ENCODE data around the gene ZNF728.
"Not testable (repeated sequence)": the region's sequence is repeated elsewhere in the genome, so short reads cannot be mapped to it uniquely, and the experiment has no call there.

The ZNF728 gene

DNA sequence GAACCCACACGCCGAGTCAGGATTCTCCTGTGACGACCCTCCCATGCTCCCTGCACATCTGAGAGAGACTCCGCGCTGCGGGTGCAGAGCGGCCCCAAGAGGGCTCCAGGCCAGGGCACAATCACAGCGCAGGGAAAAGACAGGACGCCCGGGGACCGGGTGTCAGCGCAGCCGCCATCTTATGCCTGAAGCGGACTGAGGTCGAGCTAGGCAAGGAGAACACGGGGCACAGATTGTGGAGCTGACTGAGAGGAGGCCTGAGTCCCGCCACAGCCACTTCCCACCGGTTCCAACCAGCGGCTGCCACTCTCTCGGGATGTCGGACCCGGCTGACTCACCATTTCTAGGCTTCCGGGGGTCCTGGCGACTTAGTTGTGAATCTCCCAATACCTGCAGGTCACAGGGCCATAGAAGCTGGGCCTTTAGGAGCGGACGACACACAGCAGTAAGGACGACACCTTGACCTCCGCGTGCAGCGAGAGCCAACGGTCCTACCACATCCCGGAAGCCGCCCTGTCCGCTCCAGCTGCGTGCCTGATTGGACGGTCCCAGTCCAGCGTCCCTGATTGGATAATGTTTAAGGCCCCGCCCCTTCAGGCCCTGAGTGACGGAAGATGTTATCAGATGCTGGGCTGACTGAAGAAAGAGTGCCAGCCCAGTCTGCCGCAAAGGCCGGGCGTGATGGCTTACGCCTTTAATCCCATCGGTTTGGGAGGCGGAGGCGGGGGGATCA, at the start of gene ZNF728:
ZNF728 (minus strand) TSS at position 487 of the 733 bp plus-strand sequence; CDS start at position 341, 146 bp downstream.
- no peak for DNase-seq (ENCODE audit: low read depth in 1 of 2, low spot score in 1 of 2)

DNA sequence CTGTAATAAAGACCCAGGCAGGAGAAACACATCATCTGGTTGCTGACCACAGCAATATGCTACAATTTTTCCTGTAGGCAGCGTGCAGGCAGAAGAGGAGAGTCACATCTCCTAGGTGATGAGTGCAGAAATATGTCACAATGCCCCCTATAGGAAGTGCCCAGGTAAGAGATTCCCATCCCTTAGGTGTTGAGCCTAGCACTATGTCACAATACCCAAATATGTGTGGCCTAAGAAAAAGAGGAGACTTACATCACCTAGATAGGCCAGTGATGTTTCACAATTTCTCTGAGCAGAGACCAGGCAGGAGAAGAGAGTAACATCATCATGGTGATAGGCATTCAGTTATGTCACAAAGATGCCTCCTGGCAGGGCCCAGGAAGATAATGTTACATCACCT, 49.4 kb upstream of the ZNF728 start:
- DNase-seq (ENCODE audit: low read depth in 1 of 2, low spot score in 1 of 2): no peak

DNA sequence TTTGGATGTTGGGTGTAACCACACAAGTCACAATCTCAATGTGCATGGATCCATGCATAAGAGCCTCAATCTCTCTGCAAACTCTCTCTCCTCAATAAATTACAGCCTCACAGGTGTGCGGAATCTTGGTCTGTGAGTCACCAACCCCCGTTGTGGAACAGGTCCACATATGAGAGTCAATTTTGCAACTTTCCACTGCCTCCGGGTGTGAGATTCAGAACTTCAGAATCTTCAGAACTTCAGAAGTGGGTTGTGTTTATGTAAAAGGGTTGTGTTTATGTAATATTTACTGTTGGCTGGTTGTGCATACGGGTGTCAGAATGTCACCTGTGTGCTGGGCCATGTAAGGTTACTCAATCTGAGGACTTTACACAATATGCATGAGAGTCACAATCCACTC, 46.3 kb upstream of the ZNF728 start:
- DNase-seq (ENCODE audit: low read depth in 1 of 2, low spot score in 1 of 2): no peak

DNA sequence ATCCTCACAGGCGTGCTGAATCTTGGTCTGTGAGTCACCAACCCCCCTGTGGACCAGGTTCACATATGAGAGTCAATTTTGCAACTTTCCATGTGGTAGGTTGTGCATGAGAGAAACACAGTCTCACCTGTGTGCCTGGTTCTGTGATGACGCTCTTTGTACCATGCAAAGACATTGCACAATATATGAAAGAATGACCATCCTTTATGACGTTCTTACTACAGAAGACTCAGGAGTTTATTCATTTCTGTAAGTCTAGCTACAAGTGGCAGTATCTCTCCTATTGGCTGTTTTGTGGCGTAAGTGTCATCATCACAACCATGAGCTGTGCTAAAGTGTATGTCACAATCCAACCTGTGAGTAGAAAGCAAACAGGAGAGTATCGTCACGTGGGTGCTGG, 43.8 kb upstream of the ZNF728 start:
- no peak for DNase-seq (ENCODE audit: low read depth in 1 of 2, low spot score in 1 of 2)

DNA sequence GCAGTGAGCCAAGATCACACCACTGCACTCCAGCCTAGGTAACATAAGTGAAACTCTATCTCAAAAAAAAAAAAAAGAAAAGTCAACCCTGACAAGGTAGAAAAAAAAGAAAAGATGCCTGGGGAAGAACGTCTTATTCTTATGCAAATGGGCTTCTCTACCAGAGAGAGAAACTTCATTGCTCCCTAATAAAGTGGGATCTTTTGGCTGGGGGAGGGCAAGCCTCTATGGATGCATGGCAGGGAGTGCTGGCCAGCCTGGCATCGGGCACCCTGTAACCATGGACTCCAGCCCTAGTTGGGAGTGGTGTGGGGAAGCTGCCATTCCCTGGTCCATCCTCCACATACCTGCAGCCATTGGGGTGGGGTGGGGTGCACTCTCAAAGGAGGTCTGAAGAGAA, 30.7 kb upstream of the ZNF728 start:
- no peak for DNase-seq (ENCODE audit: low read depth in 1 of 2, low spot score in 1 of 2)

DNA sequence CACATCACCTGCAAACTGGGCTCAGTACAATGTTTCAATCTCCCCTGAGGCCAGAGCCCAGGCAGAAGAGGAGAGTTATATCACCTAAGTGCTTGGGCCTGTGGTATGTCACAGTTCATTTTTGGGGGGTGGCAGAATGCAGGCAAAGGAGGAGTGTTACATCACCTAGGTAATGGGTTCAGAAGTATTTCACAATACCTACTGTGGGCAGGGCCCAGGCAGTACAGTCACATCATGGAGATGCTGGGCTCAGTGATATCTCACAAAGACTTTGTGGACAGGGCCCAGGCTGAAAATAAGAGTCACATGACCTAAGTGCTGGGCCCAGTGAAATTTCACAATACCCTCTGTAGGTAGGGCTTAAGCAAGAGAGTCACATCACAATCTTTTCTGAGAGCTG, 12.7 kb upstream of the ZNF728 start:
- DNase-seq (ENCODE audit: low read depth in 1 of 2, low spot score in 1 of 2): no peak

- not testable (repeated sequence) for DNase-seq (ENCODE audit: low read depth in 1 of 2, low spot score in 1 of 2)
These were observed 8.0 kb downstream of the ZNF728 start for GRCh38 chr19:22994957-22995356.

GRCh38 chr19:22976248-22976647, 26.7 kb downstream of the ZNF728 start:
- DNase-seq (ENCODE audit: low read depth in 1 of 2, low spot score in 1 of 2): no peak

- not testable (repeated sequence) for DNase-seq (ENCODE audit: low read depth in 1 of 2, low spot score in 1 of 2)
These were observed 27.3 kb downstream of the ZNF728 start for GRCh38 chr19:22975546-22976136.

DNA sequence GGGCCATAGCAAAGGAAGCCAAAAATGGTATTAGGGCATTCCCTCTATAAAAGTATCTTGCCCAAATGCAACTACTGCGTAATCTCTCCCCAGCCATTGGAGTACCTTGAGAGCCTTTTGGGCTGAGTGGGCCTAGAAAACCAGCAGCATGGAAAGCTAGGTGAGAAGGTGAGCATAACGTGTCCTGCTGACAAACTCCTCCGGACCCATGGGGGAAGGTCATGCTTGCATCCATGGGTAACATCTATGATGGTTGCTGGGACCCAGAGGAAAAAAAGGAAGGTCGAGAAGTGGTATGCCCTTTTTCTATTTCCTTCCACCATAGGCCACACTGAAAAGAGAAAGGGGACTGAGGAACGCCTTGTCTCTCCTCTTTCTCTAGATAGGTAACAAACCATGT, 57.4 kb downstream of the ZNF728 start:
- DNase-seq (ENCODE audit: low read depth in 1 of 2, low spot score in 1 of 2): no peak

- DNase-seq (ENCODE audit: low read depth in 1 of 2, low spot score in 1 of 2): no peak
These were observed 67.8 kb downstream of the ZNF728 start for GRCh38 chr19:22935151-22935550.

GRCh38 chr19:22927576-22927975, 75.4 kb downstream of the ZNF728 start:
- not testable (repeated sequence) for DNase-seq (ENCODE audit: low read depth in 1 of 2, low spot score in 1 of 2)

- not testable (repeated sequence) for DNase-seq (ENCODE audit: low read depth in 1 of 2, low spot score in 1 of 2)
These were observed 77.8 kb downstream of the ZNF728 start for GRCh38 chr19:22925181-22925580.

All from activated T-helper 1 cell treated with anti-CD3 and anti-CD28 coated beads, Interleukin-2, amount 50 U/mL, for 16 hours (primary cell).